Gastroesophageal sphincter (tissue), 3 donors: ENCODE measurements around the gene HMGCL.

Experiments
- CTCF ChIP-seq, 4 experiments: fragments of 200-600 bp in 2 of 4; fragments of 450-650 bp in 2 of 4; sonication (generic) in 1 of 4; IDR thresholded peaks; one replicate each; pipeline ENCODE4 v1.5.1; 2017 to 2019; ENCODE audit warnings: antibody characterized with exemption in 4 of 4, mild to moderate bottlenecking in 2 of 4, moderate library complexity in 2 of 4
- EP300 ChIP-seq: sonication (generic); formaldehyde crosslinking; IDR thresholded peaks from one replicate; pipeline ENCODE4 v1.6.1; 2017; ENCODE audit warnings: antibody characterized with exemption, mild to moderate bottlenecking
- POLR2A ChIP-seq, 2 donors: fragments of 450-650 bp; IDR thresholded peaks; one replicate each; pipeline ENCODE4 v1.6.1; 2017; ENCODE audit warnings: antibody characterized with exemption in 2 of 2, mild to moderate bottlenecking in 2 of 2, moderate library complexity in 1 of 2
- POLR2AphosphoS5 ChIP-seq: sonication (generic); formaldehyde crosslinking; IDR thresholded peaks from one replicate; pipeline ENCODE4 v1.6.1; 2017; ENCODE audit warnings: antibody characterized with exemption

DNA sequence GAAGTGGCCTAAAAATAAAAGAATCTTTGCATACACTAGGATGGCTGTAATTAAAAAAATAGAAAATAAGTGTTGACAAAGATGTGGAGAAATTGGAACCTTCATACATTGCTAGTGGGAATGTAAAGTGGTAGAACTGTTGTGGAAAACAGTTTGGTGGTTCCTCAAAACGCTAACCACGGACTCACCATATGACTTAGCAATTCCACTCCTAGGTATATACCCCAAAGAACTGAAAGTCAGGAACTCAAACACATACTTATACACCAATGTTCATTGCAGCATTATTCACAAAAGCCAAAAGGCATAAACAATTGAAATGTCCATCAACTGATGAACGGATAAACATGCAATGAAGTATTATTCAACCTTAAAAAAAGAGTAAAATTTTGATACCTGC is 10.8 kb upstream of the HMGCL start:
- TF ChIP-seq CTCF (IDR thresholded peaks at IDR 0.05) (no peak), POLR2A (IDR thresholded peaks at IDR 0.05) (no peak), POLR2AphosphoS5 (no peak), EP300 (no peak)
